NCI-H1694 treated with DMSO at 0.1 percent for 48 hours (cell line): ENCODE measurements around the gene B3GALT5.

Source experiments
- DNase-seq: peaks from one replicate; lab custom pipeline; 2025; lab: John Stamatoyannopoulos, UW

B3GALT5 gene

GRCh38 chr21:39700318-39700717 is 87.6 kb downstream of the B3GALT5 start:
- no peak for DNase-seq

GRCh38 chr21:39703578-39703977 is 90.8 kb downstream of the B3GALT5 start:
- no peak for DNase-seq

- DNase-seq, result peak; percentile 66
Observed at GRCh38 chr21:39705849-39706248, 93.1 kb downstream of the B3GALT5 start.

GRCh38 chr21:39707316-39707715 is 94.6 kb downstream of the B3GALT5 start:
- DNase-seq, result no peak

GRCh38 chr21:39710866-39711265 is 98.1 kb downstream of the B3GALT5 start:
- no peak for DNase-seq

GRCh38 chr21:39712273-39712672 is 99.5 kb downstream of the B3GALT5 start:
- DNase-seq, result no peak

- DNase-seq, result peak; percentile 18
Observed at GRCh38 chr21:39712976-39713375, 100.2 kb downstream of the B3GALT5 start.

- DNase-seq, result no peak
Observed at GRCh38 chr21:39713905-39714304, 101.2 kb downstream of the B3GALT5 start.

- DNase-seq, result no peak
Observed at GRCh38 chr21:39714331-39714730, 101.6 kb downstream of the B3GALT5 start.

- peak; percentile 65 for DNase-seq
Observed at GRCh38 chr21:39715804-39716397, 103.2 kb downstream of the B3GALT5 start.

GRCh38 chr21:39720126-39720778 is 107.5 kb downstream of the B3GALT5 start:
- DNase-seq, result no peak

- DNase-seq, result no peak
Observed at GRCh38 chr21:39721885-39722284, 109.1 kb downstream of the B3GALT5 start.
